DMS 273 (cell line): ENCODE results near the gene PKNOX1.
"Not testable (repeated sequence)": the region's sequence is repeated elsewhere in the genome, so short reads cannot be mapped to it uniquely, and the experiment has no call there.

ENCODE experiments used
- DNase-seq: peaks from one replicate; lab custom pipeline; 2025; ENCODE audit not compliant: unreplicated experiment; lab: John Stamatoyannopoulos, UW

Gene PKNOX1

DNA sequence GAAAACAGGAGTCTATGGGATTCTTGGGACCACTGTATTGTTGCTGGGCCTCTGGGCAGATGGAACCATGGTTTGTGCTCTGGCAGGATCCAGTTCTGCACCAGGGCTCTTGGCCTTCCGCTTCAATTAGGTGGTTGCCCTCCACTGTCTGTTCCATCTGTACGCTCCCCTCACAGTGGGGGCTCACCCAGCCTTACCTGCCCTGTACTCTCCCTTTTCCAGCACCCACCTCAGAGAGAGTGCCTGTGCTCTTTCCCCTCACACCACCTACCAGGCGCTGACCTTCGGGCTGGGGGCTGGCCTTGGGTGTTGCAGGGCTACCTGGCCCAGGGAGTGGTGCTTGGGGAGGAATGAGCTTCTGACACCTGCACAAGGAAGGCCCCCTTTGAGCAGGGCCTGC is 7.5 kb downstream of the PKNOX1 start:
- DNase-seq, result no peak

DNA sequence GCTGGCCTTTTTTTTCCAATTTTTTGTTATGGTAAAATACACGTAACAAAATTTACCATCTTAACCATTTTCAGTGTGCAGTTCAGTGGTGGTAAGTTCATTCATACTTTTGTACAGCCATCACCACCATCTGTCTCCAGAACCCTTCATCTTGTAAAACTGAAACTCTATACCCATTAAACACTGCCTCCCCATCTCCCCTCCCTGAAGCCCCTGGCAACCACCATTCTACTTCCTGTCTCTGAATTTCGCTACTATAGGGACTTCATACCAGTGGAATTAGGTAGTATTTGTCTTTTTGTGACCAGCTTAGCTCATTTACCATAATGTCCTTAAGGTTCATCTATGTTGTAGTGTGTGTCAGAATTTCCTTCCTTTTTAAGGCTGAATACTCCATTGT is 8.7 kb downstream of the PKNOX1 start:
- peak; percentile 80 for DNase-seq

DNA sequence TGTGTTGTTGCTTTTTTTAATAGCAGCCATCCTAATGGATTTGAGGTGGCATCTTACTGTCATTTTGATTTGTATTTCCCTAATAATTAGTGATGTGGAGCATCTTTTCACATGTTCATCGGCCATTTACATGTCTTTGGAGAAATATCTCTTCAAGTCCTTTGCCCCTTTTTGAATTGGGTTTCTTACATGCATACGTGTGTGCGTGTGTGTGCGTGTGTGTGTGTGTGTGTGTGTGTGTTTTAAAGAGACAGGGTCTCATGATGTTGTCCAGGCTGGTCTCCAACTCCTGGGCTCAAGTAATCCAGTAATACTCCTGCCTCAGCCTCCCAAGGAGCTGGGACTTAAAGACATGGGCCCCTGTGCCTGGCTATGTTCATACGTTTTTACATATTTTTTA is 9.5 kb downstream of the PKNOX1 start:
- DNase-seq, result no peak

DNA sequence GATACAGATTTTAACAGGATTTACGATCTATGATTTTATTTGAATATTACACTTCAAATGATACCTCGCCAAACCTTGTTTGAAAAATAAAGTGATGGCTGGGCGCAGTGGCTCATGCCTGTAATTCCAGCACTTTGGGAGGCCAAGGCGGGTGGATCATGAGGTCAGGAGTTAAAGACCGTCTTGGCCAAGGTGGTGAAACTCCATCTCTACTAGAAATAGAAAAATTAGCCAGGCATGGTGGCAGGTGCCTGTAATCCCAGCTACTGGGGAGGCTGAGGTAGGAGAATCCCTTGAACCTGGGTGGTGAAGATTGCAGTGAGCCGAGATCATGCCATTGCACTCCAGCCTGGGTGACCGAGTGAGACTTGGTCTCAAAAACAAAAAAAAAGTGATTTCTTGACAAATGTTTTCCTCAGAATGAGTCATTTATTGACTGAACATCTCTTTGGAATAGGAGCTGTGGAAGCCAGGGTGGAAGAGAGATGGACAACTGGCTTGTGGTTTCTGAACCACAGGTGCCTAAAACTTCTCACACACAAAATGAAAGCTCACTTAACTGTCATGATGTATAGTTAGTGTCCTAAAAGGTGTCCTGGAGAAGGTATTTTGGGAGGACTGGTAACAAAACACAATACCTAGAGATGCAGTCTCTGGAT is 11.9 kb downstream of the PKNOX1 start:
- DNase-seq, result no peak

DNA sequence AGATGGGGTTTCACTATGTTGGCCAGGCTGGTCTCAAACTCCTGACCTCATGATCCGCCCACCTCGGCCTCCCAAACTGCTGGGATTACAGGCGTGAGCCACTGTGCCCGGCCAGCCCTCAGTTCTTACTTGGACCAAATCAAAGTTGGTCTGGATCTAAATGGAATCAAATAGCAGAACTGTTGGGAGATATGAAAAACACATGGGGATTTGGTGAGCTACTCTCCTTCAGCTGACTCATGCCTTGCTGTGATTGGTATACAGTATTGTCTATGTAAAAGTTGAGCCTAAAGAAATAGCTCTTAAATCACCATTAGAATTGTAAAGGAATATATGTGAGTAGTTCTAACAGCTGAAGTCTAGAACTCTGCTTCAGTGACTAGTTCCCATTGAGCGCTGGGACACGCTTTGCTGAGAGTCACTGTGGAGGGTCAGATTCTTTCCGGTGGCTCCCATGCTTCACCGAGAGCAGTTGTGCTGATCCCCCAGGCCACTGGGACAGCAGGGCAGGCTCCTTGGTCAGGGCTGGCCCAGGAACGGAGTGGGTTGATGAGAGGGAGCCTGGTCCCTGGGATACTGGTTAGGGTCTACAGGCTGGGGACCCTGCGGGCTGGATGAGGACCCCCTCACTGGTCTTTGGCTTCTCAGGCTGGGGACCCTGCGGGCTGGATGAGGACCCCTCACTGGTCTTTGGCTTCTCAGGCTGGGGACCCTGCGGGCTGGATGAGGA is 14.0 kb downstream of the PKNOX1 start:
- no peak for DNase-seq

DNA sequence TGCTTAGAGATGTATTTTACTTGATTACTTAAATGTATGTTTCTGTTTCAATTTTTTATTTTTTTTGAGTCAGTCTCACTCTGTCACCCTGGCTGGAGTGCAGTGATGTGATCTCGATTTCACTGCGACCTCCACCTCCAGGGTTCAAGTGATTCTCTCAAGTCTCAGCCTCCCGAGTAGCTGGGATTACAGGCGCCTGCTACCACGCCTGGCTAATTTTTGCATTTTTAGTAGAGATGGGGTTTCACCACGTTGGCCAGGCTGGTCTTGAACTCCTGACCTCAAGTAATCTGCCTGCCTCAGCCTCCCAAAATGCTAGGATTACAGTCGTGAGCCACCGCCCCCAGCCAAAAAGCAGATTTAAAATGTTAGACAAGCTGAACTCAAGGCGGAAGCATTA is 15.0 kb downstream of the PKNOX1 start:
- DNase-seq, result not testable (repeated sequence)

DNA sequence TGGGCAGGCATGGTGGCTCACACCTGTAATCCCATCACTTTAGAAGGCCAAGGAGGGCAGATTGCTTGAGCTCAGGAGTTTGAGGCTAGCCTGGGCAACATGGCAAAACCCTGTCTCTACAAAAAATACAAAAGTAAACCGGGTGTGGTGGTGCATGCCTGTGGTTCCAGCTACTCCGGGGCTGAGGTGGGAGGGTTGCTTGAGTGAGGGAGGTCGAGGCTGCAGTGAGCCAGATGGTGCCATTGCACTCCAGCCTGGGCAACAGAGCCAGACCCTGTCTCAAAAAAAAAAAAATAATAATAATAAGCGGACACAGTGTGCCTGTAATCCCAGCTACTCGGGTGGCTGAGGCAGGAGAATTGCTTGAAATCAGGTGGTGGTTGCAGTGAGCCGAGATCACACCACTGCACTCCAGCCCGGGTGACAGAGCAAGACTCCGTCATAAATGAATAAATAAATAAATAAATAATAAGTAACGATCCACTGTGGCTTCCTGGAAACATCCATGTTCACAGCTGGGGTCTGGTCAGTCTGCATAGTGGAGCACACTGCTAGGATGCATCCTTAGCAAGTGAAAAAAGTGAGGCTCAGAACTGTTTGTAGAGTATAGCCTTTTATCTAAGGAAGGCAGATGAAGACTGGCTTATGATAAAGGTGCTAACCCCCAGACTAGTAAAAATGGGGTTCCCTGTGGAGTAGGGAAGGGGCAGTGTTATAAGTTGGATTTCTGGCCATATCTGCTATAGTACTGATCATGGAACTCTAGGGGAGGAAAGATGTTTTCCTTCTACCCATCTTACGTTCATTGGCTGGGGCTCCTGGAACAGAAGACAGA is 15.7 kb downstream of the PKNOX1 start:
- no peak for DNase-seq

DNA sequence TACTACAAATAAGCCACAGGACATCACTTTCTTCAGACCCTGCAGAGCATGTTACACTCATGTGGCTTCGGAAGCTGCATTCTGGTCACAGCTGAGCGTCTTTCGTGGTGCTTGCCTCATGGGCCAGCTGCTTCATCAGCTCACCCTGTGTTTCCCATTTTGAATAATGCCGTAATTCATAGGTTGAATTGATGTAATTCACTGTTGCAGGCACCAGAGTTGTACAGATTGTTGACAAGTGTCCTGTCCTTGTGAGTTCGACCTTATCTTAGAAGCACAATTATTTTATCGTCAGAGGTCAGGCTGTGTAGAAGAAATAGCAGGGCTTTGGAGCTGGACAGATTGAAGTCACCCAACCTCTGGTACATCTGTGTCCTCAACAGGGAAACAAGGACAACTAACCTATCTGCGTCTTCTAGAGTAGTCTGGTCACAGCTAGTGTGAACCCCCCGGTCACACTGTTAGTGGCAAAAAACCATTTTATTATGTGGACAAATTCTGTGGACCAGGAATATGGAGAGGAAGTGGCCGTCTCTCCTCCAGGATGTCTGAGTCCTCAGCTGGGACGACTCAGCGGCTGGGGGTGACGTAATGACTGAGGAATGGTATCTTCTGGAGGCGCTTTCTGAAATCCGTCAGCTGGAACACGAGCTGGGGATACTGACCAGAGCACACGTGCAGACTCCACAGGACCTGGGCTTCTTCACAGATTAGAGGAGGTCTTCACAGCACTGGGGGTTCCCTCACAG is 17.8 kb downstream of the PKNOX1 start:
- no peak for DNase-seq

DNA sequence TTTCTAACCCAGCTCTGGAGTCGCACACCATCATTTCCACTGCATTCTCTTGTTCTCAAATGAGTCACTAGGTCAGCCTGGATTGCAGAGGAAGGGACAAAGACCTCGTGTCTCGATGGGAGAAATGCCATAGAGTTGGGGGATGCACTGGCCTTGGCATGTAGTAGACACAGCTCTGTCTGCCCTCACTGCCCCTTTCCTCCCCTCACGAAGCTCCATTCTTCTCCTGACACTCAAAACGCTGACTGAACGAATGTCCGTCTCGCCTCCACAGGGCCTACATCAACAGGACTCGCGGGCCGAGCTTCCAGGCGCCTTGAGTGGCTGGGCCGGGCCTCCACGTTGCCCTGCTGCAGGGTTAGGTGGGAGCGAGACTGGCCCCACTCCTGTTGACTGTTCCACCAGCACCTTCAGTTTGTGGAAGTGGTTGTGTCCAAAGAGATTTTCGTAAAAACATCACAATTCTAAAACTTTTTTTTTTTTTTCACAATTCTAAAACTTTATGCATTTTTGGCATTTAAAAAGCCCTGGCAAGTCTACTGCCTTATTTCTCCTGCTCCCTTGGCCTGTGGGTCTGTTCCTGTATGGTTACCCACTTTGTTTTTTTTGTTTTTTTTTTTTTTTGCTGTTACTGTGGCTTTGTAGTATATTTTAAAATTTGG is 18.8 kb downstream of the PKNOX1 start:
- no peak for DNase-seq

DNA sequence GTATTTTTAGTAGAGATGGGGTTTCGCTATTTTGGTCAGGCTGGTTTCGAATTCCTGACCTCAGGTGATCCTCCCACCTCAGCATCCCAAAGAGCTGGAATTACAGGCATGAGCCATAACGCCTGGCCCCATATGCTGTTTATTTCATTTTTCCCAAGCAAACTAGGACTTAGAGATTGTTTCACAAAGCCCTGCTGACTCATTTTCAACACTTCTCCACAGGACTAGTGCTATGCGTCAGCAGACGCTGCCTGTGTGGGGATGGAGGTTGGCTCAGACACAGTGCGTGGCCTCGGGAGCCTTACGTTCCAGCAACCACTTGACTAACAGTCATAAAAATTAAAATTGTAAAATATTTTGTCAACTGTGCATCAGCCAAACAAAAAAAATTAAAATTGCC is 22.7 kb downstream of the PKNOX1 start:
- no peak for DNase-seq

DNA sequence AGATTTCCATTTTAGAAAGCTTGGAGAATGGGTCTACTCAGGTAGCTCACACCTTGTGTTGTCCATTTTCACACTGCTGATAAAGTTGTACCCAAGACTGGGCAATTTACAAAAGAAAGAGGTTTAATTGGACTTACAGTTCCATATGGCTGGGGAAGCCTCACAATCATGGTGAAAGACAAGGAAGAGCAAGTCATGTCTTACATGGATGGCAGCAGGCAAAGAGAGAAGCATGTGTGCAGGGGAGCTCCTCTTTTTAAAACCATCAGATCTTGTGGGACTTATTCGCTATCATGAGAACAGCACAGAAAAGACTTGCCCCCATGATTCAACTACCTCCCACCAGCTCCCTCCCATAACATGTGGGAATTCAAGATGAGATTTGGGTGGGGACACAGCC is 23.6 kb downstream of the PKNOX1 start:
- DNase-seq, result not testable (repeated sequence)

DNA sequence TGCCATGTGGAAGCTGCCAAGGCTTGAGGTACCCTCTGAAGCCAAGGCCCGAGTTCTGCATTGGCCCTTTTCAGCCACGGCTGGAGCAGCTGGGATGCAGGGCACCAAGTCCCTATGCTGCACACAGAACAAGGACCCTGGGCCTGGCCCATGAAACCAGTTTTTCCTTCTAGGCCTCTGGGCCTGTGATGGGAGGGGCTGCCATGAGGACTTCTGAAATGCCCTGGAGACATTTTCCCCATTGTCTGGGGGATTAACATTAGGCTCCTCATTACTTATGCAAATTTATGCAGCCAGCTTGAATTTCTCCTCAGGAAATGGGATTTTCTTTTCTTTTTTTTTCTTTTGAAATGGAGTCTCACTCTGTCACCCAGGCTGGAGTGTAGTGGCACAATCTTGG is 24.8 kb downstream of the PKNOX1 start:
- DNase-seq, result not testable (repeated sequence)

DNA sequence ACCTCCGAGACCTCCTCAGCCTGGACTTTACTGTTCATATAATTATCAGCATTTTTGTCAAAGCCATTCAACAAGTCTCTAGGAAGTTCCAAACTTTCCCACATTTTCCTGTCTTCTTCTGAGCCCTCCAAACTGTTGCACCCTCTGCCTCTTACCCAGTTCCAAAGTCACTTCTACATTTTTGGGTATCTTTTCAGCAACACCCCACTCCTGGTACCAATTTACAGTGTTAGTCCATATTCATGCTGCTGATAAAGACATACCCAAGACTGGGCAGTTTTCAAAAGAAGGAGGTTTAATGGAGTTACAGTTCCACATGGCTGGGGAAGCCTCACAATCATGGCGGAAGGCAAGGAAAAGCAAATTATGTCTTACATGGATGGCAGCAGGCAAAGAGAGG is 25.7 kb downstream of the PKNOX1 start:
- not testable (repeated sequence) for DNase-seq

DNA sequence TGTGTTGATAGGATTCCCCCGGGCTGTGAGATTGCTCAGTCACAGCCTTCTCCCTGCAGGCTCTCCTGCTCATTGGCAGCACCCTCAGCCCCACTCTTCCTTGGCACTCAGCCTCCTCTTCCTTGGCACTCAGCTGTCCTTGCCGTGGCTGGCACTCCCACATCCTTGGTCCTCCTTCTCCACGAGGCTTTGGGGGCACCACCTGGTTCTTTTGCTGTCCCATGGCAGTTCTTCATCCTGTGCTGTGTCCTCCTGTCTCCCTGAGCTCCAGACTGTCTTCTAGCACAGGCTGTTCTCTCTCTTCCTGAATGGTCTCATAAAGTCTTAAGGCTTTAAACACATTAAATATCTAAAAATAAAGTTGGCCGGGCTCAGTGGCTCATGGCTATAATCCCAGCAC is 27.0 kb downstream of the PKNOX1 start:
- no peak for DNase-seq

DNA sequence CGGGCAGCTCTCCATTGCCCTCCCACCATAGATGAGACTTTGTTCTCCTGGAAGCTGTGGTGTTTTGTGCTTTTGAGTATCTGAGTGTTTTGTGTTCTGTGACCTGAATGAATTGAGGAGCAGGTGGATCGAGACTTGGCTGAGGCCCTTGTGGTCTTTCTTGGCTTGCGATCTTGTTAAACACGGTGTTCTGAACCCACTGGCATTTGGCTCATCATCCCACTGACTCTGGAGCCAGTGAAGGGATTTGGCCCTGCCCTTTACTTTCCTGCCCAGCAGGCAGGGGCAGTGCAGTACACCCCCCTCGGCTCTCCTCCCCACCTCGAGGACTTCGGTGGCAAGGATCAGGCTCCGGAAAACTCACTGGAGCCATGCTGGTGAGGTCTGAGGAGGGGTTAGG is 30.6 kb downstream of the PKNOX1 start:
- no peak for DNase-seq

DNA sequence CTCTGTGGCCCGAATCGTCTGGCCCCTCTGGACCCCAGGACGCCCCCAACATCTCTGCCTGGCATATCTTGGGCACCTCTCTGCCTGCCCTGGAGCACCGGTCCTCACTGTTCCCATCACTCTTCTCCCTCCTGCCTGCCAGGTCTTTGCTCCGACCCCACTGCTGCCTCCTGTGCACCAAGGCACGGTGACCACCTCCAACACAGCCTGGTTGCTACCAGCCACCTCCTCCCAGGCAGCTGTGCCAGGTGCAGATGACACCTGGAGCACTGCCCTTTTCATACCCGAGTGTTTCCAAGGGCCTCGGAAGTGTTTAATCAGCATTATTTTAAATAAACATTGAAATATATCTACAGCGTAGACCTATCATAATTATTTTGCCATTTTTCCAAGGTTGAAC is 31.3 kb downstream of the PKNOX1 start:
- DNase-seq, result no peak

DNA sequence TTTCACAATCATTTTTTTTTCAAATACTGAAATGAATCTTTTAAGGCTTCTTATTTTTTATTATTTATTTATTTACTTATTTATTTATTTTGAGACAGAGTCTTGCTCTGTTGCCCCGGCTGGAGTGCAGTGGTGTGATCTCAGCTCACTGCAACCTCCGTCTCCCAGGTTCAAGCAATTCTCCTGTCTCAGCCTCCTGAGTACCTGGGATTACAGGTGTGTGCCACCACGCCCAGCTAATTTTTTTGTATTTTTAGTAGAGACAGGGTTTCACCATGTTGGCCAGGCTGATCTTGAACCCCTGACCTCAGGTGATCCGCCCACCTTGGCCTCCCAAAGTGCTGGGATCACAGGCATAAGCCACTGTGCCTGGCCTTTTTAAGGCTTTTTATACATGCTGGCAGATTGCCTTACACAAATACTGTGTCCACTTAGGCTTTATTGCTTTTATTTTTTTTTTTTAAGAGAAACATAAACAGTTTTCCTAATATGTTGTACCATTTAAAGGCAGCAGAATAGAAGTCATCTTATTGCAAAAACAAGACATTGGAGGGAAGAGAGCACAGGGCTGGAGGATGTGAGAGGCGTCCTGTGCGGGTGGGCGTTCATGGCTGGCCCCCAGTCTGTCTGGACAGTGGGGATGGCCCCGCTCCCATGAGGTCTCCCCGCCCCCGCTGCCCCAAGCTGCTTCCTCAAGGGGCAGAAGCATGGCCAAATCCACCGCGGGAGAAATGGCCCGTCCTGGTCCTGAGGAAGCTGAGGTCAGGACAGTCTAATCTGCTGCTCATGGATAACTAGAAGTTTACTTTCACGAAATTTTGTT is 31.9 kb downstream of the PKNOX1 start:
- DNase-seq, result not testable (repeated sequence)

DNA sequence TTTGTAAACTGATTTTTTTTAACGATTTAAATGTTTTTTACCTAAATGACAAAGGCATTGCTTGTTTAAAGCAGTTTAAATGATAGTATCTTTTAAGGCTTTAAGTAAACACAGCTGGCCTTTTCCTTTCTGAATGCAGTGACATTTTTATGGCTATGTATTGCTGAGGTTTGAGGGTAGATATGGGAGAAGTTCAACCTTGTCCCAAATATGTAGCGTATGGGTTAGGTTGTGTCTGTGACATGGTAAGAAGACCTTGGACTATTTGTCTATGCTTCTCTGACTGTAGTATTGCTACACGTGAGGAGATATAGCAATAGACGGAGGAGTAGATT is 32.5 kb downstream of the PKNOX1 start:
- no peak for DNase-seq

DNA sequence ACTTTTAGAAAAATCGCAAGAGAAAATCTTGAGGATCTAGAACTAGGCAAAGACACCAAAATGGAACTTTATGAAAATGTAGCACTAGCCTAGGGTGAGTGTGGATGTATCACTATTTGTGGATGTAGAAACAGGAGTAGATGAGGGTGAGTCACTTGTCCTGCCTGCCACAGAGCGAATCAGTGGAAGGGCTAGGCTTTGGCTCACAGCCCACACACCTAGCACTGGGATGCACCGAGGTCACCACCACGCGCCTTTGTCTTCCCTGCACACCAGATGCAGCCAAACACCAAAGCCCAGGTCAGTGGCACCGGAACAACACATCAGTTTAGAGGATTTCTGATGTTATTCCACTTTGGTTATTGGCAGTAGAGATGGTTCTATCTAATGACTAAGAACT is 38.2 kb downstream of the PKNOX1 start:
- no peak for DNase-seq

DNA sequence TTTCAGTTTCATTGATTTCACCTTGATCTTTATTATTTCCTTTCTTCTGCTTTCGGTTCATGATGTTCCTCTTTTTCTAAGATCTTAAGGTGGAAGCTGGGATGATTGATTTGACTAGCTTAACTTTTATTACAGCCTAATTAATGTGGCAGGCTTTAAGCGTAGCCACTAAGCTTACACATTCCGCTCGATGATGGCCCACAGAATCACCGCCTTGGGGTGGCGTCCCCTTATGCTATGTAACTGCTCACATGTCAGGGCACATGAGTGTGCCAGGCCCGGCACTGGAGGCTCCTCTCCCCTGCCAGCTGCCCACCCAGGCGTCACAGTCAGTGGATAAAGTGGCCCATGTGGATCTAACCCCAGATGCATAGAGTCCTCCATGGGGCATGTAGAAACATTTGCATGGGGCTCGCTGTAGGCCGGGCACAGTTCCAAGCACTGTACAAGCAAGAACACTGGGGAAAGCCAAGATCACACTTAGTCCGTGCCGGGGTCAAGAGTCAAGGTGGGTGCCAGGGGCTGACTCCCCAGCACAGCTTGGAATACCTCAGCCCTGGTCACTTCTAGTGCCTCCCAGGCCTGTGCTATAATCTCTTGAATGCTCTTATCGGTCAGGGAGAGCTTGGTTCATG is 41.7 kb downstream of the PKNOX1 start:
- no peak for DNase-seq
